ENCODE results near the gene DHRS3. TPM values are rescaled to one million over a fixed set of nuclear protein-coding genes. Genes with fewer than 3 reads are reported as not detected.
A peak's percentile ranks its signal among the peaks of the same experiment; 100 is the strongest.

DHRS3 gene
- total and polyA plus RNA-seq, 12 donors: 39.9 to 93.5 (median 63.7) TPM

DNA sequence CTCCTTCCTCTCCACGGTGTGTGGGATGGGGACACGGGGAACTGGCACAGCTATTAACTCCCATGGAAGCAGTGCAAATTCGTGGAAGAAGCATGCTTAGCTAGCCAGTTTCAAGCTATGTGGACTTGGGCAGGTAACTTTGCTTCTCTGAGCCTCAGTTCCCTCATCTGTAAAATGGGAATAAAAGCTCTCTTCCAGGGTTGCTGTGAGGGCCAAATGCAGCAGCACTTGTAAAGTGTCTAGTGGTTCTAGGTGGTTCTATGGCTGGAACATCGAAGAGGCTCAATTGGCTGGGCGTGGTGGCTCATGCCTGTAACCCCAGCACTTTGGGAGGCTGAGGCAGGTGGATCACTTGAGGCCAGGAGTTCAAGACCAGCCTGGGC lies 43.3 kb downstream of the DHRS3 start:
- TF ChIP-seq, protein P1, sequence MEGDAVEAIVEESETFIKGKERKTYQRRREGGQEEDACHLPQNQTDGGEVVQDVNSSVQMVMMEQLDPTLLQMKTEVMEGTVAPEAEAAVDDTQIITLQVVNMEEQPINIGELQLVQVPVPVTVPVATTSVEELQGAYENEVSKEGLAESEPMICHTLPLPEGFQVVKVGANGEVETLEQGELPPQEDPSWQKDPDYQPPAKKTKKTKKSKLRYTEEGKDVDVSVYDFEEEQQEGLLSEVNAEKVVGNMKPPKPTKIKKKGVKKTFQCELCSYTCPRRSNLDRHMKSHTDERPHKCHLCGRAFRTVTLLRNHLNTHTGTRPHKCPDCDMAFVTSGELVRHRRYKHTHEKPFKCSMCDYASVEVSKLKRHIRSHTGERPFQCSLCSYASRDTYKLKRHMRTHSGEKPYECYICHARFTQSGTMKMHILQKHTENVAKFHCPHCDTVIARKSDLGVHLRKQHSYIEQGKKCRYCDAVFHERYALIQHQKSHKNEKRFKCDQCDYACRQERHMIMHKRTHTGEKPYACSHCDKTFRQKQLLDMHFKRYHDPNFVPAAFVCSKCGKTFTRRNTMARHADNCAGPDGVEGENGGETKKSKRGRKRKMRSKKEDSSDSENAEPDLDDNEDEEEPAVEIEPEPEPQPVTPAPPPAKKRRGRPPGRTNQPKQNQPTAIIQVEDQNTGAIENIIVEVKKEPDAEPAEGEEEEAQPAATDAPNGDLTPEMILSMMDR (IDR thresholded peaks at IDR 0.05): no peak
- H3K36me3 ChIP-seq: peaks cover 0 to 100% (median 61%) of the 10 kb centered on the region in 9 donors
- no peaks in the 10 kb centered on the region for H3K9me3 ChIP-seq
- DNase-seq (no peak), ATAC-seq (no peak)
- peaks cover 0 to 20% (median 11%) of the 10 kb centered on the region in 9 donors for H3K4me1 ChIP-seq
- H3K27me3 ChIP-seq: no peaks in the 10 kb centered on the region
- intact Hi-C loops (cut with DNase I): no loop called here
- 85 to 93% methylated on average over 5 of the region's 5 CpGs for WGBS, 2 donors
- H3K27ac ChIP-seq: no peak overlapping the region
- no peak overlapping the region for H3K4me3 ChIP-seq

DNA sequence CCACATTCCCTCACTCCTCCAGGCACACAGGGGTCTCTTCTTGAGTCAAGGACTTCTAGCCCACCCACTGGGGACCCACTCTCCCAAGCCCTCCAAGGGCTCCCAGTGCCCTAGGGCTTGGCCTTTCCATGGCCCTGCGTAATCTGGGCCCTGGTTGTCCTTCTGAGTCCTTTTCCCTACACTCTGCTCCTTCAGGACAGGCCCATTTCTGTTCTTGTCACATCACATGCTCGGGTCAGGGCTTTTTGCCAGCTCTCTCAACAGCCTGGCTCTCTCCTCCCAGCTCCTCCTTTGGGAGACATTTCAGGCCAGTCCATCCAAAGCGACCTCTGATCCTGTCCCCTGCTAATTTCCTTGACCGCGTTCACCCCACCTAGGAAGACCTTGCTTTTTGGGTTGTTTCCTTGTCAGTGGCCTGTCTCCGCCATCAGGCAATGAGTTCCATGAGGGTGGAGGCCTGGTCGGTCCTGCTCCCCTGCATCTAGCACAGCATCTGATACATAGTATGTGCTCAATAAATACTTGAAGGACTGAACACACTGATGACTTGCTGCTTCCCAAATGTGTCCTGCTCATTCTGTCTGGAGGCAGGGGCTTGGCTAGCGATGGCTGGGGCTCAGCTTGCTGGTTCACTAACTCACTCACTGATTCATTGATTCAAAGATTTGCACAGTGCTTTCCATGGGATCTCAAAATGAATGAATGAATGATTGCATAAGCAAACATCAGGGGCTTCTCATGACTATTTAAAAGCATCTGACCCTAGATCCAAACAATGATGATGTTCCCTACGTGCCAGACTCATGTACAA lies 44.8 kb downstream of the DHRS3 start:
- Histone ChIP-seq H3K27me3 (no peaks in the 10 kb centered on the region), H3K9me3 (no peaks in the 10 kb centered on the region), H3K36me3 (peaks cover 0 to 100% (median 51%) of the 10 kb centered on the region in 9 donors), H3K4me3 (no peak overlapping the region), H3K4me1 (peaks cover 0 to 17% (median 9%) of the 10 kb centered on the region in 9 donors), H3K27ac (peak overlapping the region in 9 of 10 donors; percentile 20 to 80 (median 61))
- intact Hi-C loops (cut with DNase I): no loop called here
- TF ChIP-seq, protein P1 (IDR thresholded peaks at IDR 0.05): no peak
- ATAC-seq (peak; percentile 57 to 83 (median 68)), DNase-seq (peak; percentile 45 to 60)
- WGBS, 2 donors: 71 to 79% methylated on average over 9 of the region's 9 CpGs

DNA sequence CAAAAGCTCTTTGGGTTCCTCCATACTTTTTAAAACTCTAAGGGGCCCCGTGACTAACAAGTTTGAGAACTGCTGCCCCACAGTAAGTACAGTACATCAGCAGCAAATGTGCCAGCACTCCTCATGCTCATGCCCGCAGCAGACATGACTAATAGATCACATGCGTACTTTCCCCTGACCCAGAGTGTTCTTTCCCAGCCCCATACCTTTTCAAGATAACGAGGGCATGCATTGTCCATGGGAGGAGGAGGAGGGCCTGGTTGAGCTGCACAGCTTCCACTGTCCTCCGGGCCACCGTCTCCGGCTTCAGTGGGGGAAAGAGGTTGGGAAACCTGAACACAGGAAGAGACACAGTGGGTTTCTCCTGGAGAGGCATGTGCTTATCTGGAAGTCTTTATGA lies 45.5 kb downstream of the DHRS3 start:
- DNase-seq: no peak
- H3K4me1 ChIP-seq: peaks cover 0 to 17% (median 9%) of the 10 kb centered on the region in 9 donors
- TF ChIP-seq, protein P1 (IDR thresholded peaks at IDR 0.05): no peak
- ATAC-seq: peak in 4 of 8 donors; percentile 9 to 41 (median 30)
- H3K27ac ChIP-seq: peak overlapping the region in 9 of 10 donors; percentile 20 to 80 (median 61)
- WGBS, 2 donors: 76 to 87% methylated on average over 7 of the region's 7 CpGs
- no peaks in the 10 kb centered on the region for H3K27me3 ChIP-seq
- H3K9me3 ChIP-seq: no peaks in the 10 kb centered on the region
- peaks cover 0 to 100% (median 52%) of the 10 kb centered on the region in 9 donors for H3K36me3 ChIP-seq
- intact Hi-C loops (cut with DNase I): no loop called here
- no peak overlapping the region for H3K4me3 ChIP-seq

DNA sequence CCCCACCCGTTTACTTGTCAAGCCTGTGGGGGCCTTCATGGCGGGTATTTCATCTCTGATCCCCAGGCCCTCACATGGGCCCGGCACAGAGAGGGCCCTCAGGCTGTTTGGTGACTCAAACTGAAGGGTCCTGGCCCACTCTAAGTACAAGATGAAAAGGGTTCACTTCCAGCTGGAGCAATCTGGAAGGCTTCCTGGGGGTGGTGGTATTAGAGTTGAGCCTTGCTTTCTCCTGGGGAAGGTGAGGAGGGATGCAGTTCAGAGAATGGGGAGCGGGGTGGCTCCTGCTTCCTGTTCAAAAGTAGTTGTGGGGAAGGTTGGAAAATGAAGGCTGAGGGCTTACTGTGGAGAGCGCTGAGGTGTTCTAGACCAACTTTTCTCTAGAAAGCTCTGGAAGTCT lies 47.7 kb downstream of the DHRS3 start:
- Histone ChIP-seq H3K36me3 (peaks cover 0 to 93% (median 41%) of the 10 kb centered on the region in 9 donors), H3K9me3 (no peaks in the 10 kb centered on the region), H3K27me3 (no peaks in the 10 kb centered on the region), H3K4me3 (no peak overlapping the region), H3K27ac (no peak overlapping the region), H3K4me1 (peaks cover 0 to 28% (median 12%) of the 10 kb centered on the region in 9 donors)
- no peak for DNase-seq
- no peak for ATAC-seq
- WGBS, 2 donors: 89 to 90% methylated on average over 5 of the region's 5 CpGs
- TF ChIP-seq, protein P1 (IDR thresholded peaks at IDR 0.05): no peak
- intact Hi-C loops (cut with DNase I): no loop called here
